ENCODE data around the gene ODAD3. TPM values are rescaled to one million over a fixed set of nuclear protein-coding genes. Genes with fewer than 3 reads are reported as not detected.
"Not testable (repeated sequence)": the region's sequence is repeated elsewhere in the genome, so short reads cannot be mapped to it uniquely, and the experiment has no call there.

The ODAD3 gene
- total RNA-seq, 1 donor from 2014 or later = not detected

DNA sequence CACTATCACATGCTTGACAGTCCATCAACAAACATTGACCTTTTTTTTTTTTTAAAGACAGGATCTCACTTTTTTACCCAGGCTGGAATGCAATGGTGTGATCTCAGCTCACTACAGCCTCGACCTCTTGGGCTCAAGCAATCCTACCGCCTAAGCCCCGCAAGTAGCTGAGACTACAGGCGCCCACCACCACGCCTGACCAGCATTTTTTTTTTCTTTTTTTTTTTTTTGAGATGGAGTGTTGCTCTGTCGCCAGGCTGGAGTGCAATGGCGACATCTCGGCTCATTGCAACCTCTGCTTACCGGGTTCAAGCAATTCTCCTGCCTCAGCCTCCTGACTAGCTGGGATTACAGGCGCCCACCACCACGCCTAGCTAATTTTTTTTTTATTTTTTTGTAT, 24.0 kb upstream of the ODAD3 start:
- not testable (repeated sequence) for ATAC-seq

DNA sequence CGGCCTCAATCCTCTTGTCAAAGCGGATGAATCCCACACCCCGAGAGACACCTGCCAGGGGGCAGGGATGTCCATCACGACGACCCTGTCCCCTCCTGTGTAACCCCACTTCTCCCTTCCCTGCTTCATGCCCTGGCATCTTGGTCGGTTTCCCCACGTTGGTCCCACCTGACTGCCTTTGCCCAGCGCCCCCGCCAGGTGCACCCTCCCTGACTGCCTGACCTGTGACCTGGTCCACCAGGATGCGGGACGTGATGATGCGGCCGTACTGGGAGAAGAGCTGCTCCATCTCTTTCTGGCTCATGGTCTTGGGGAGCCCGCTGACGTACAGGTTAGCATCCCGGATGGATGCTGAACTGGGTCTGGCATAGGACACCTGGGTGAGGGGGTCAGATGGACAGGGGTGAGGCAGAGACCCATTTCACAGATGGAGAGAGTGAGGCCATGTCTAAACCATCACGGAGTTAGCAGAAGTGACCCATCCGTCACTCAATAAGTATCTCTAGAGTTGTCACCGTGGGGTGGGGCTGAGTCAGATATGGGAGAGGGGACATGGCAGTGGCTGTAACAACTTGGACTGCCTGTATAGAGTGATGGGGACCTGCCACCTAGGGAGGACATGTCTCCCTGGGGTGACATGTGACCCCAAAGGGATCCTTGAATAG, 23.4 kb upstream of the ODAD3 start:
- ATAC-seq = no peak

DNA sequence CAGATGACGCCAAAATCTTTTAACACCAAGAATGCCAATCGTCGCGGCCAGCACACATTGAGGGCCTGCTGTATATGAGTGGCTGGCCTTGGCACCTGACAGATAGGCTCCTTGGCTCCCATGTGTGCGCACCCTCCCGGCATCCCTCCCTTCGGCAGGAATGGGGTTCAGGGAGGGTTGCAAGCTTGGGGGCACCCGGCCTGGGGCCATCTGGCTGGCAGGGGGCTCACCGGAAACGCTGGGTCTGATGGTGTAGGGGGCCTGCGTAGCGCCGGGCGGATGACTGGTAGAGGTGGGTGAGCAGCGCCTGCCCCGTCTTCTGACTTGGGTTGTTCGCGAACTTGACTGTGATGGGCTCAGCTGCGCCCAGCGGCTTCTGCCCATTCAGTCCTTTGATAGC, 22.9 kb upstream of the ODAD3 start:
- no peak for ATAC-seq

DNA sequence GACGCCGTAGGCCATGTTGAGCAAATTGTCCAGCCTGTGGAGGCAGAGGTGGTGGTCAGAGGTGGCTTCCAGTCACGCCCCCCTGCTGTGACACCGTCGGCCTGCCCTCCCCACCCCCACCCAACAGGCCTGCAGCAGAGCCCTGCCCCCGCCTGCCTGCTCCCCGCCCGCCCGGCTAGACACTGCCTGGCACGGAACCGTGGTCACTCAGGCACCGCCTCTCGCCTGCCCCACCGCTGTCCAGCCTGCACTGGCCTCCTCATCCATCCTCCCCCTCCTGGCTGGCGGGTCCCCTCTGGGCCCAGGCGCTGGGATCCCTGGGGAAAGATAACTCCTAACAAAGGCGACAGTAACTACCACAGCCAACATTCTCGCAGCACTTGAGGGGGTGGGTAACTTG, 22.2 kb upstream of the ODAD3 start:
- no peak for ATAC-seq

DNA sequence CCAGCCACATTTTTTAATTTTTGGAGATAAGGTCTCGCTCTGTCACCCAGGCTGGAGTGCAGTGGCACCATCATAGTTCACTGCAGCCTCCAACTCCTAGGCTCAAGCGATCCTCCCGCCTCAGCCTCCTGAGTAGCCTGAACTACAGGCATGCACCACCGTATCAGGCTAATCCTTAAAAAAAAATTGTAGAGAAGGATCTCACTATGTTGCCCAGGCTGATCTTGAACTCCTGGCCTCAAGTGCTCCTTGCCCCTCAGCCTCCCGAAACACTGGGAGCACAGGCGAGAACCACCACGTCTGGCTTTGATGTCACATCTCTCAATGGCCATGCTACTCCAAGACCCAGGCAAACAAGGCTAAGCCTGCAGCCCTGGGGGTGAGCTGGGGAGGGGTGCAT, 21.7 kb upstream of the ODAD3 start:
- ATAC-seq = no peak

DNA sequence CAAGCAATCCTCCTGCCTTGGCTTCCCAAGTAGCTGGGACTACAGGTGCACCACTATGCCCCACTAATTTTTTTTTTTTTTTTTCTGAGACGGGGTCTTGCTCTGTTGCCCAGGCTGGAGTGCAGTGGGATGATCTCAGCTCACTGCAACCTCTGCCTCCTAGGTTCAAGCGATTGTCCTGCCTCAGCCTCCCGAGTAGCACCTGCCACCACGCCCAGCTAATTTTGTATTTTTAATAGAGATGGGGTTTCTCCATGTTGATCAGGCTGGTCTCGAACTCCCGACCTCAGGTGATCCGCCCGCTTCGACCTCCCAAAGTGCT, 20.3 kb upstream of the ODAD3 start:
- ATAC-seq = not testable (repeated sequence)

DNA sequence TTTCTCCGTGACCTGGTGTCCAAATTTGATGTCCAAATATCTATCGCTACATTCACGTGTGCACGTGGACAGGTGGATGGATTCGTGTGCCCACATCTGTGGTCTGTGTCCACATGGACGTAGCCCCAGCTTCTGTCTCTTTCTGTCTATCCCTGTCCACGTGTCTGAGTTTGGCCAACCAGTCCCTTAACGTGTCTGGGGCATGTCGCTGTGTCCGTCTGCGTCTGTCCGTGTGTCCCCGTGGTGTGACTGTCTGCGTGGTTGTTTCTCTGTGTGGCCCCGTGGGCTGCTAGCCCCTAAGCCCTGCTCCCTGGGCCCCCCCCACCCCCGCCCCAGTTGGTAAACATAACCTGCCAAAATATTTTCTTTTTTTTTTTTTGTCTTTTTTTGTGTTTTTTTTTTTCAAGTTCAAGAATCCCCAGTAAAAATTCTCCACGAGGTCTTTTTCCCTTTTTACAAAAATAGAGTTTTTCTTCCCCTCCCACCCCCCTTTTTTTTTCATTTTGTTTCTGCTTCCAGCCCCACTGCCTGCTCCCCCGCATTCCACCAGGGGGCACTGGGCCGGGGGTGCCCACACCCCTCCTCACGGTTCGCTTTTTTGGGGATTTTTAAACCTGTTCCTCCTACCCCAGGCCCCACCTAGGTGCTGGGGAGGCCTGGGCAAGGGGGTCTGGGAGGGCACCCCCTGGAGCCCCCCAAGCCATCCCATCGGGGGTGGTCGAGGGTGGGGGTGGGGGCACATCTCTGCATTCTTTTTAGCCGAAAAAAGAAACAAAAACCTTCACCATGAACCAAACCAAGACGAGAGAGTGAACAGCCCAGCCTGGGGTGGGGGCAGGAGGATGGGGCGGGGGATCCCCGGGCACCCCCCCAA, 18.8 kb upstream of the ODAD3 start:
- ATAC-seq = no peak

DNA sequence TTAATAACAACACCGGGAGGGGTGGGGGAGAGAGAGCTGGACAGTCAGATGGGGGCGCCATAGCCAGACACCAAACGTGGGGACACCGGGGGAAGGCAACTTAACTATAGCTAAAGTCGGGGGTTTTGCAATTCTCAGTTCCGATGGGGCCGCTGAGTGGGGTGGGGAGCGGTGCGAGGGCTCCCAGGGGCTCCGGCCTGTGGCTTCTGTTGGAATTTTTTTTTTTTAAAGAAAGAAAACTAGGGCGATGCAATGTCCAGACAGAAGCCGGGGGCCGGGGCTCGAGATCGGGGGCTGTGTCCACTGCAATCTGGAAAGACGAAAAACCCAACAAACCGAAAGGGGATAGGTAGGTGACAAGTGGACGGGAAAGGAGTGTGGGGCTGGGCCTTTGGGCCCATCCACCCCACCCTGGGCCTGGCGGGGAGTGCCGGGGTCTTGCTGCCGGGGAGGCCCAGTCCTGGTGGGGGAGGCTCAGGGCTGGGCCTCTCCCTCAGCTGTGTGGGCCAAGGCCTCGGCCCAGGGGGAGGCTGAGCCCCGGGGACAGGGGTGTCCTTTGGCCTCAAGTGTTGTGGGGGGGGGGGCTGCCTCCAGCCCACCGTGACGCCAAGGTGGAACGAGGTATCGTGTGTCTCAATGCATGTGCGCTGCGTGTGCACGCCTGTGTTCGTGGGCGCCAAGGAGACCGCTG, 17.8 kb upstream of the ODAD3 start:
- ATAC-seq = no peak

DNA sequence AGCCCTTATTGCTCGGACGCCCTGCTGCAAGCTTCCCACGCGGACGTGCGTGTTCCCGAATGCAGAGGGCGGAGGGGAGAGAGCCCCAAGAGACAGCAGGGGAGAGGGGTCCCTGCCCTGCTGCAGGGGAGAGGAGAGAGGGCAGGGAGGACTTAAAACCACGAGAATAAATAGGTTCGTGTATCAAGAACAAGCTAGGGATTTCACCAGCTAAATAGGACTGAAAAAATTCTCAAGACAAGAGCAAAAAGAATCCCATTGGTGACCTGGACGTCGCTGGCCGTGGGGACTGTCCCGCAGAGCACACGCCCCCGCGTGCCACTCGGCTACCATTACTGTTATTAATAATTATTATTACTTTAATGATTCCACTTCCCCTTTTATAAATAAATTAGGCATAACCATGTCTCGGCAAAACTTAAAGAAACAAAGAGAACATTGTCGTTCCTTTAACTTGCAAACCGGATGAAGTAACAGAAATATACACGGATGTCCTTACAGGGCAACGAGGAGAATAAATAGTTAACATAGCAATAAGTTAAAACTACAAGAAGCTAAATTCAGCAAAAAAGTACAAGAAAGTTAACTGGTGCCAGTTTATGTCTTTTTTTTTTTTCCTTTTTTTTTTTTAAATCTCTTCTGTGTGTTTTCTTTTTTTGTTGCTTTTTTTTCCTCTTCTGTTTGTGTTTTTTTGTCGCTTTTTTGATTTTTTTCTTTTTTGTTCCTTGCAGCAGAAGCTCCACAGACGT, 17.1 kb upstream of the ODAD3 start:
- ATAC-seq = no peak

DNA sequence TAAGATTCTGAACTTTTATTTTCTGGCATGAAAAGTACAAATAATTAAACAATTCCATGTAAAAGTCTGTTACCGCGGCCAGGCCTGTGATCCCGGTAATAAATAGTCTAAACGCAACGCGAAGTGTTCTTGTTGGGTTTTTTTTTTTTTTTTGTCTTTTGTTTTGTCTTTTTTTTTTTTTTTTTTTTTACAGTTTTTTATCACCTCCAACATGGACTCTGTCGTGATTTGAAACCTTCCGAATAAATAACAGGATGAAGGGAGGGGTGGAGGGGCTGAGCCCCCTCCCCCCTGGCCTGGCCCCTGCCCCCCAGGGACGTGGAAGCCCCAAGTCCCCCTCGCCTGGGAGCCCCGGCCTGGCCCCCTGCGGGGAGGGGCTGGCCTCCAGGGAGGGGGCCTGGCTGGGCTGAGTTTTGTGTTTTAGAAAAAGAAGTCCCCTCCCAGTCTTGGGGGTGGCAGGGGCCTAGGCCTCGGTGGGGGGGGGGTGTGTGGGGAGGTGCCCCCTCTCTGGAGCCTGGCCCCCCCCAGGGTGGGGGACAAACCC, 16.5 kb upstream of the ODAD3 start:
- ATAC-seq = no peak

DNA sequence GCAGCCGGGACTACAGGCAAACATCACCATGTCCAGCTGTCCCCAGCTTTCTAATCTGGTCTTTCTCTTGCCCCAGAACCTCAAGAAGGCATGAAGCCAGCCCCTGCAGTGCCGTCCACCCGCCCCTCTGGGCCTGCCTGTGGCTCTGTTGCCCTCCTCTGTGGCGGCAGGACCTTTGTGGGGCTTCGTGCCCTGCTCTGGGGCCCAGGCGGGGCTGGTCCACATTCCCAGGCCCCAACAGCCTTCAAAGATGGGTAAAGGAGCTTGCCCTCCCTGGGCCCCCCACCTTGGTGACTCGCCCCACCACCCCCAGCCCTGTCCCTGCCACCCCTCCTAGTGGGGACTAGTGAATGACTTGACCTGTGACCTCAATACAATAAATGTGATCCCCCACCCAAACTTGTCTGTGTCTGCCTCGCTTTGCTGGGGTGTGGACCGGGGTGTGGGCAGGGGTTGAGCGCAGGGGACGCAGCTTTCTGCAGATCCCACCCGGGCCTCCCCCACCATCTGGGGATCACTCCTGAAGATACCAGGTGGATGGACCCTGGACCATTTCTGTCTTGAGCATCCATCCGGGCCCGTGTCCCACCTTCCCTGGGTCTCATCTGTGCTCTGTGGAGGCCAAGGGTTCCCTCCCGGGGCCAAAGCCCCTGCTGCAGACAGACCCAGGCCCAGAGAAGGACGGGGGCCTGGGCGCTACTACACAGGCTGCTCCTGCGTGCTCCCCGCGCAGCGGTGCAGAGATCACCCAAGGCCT, 15.8 kb upstream of the ODAD3 start:
- ATAC-seq = no peak

DNA sequence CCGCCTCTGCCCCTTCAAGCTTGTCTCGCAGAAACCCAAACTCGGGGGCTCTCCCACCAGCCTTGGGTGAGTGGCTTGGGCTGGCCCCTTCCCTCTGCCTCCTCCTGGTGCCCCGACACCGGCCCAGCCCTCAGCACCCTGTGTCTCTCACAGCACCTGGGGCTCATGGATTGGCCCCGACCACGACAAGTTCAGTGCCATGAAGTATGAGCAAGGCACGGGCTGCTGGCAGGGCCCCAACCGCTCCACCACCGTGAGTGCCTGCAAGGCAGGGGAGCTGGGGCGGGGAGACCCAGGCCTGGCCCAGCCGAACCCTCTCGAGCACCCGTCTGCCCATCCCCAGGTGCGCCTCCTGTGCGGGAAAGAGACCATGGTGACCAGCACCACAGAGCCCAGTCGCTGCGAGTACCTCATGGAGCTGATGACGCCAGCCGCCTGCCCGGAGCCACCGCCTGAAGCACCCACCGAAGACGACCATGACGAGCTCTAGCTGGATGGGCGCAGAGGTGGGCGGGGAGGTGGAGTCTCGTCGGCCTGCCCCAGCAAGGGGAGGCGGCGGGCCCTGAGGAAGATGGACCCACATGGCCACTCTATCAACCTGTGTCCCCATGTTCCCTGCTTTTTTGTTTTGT, 14.1 kb upstream of the ODAD3 start:
- ATAC-seq = no peak

DNA sequence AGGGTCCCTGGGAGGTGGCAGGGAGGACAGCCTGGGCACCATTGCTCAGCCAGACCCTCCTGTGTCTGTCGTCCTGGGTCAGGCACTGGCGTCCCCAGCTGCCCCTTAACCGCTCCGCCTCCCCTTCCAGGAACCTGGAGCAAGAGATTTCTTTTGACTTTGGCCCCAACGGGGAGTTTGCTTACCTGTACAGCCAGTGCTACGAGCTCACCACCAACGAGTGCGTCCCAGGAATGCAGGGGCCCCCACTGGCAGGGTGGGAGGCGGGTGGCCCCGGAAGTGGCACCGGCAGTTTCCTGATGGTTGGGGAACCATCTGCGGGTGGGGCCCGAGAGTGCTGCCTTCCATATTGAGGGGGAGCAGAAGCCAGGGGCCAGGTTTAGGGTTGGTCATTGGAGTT, 13.5 kb upstream of the ODAD3 start:
- ATAC-seq = no peak

DNA sequence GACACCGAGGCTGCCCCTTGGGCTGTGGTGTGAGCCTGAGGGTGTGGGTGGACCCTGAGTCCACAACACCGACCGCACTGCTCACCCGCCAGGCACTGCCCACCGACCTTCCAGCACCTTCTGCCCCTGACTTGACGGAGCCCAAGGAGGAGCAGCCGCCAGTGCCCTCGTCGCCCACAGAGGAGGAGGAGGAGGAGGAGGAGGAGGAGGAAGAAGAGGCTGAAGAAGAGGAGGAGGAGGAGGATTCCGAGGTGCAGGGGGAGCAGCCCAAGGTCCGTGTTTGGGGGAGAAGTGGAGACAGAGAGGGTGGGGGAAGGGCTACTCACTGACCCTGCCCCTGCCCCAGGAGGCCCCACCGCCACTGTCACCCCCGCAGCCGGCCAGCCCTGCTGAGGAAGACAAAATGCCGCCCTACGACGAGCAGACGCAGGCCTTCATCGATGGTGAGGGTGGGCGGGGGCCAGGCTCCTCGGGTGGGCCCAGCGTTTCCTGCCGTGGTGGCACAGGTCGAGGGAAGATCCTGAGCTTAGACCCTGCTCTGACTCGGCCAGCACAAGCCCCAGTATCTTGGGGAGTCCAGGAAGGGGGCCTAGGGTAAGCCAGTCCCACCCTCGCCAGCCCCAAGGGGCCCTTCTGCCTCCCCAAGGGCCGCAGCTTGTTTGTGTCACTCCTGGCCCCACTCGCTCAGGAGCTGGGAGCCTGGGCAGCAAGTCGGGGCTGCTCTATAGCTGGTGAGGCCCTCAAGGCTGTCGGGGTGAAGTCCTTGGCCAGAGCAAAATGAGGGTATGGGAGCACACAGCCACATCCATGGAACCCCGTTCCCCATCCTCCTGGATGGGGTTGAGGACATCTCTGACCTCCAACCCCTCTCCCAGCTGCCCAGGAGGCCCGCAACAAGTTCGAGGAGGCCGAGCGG, 12.7 kb upstream of the ODAD3 start:
- ATAC-seq = no peak

DNA sequence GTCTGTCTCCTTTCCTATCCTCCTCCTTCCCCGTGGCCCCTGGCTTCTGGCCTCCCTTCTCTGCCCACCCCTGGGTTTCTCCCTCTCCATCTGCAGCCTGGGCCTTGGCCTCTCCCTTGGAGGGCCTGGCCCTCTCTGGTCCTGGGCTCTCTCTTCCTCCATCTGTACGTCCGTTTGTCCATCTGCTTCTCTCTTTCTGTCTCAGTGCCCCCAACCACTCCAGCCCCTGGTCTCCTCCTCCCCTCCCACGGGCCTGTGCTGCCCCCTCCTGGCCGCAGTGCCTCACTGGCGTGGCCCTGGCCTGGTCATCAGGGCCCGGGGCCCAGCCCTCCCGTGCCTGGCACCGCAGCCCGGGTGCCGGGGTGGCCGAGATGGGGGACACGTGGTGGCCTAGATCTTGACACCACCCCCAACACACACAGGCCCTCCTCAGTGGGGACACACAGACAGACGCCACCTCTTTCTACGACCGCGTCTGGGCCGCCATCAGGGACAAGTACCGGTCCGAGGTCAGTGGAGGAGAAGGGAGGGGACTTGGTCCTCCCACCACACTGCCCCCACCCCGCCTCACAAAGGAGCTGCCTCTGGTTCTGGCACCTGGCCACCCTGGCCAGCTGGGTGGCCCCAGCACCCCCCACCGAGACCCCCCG, 11.9 kb upstream of the ODAD3 start:
- ATAC-seq = peak; percentile 50

DNA sequence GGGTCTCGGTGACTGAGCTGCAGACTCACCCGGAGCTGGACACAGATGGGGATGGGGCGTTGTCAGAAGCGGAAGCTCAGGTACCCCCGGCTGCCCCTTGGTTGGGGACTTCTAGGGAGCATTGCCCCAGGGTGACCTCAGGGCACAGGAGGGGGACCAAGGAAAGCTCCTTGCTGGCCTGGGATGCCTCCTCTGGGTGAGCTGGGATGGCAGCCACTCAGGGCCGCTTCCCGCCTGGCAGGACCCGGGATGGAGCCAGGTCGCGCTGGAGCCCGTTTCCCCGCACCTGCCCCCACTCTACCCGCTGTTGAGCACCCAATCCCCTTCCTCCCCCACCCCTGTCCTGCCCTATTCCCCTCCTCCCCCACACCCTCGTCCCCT, 11.3 kb upstream of the ODAD3 start:
- ATAC-seq = no peak

DNA sequence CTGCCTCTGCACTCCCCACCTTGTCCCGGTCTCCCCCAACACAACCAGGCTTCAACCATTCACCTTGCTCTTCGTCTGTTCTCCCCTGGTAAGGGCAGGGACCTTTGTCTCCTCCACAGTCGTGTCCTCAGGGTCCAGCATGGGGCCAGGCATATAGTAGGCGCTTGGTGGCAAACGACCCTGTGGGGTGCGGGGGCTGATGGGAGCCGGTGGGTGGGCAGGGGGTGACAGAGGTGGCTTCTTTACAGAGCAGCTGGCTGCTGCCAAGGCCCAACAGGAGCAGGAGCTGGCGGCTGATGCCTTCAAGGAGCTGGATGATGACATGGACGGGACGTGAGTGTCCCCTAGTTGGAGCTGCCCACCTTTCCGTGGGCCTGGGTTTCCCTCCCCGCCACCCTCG, 10.2 kb upstream of the ODAD3 start:
- no peak for ATAC-seq

DNA sequence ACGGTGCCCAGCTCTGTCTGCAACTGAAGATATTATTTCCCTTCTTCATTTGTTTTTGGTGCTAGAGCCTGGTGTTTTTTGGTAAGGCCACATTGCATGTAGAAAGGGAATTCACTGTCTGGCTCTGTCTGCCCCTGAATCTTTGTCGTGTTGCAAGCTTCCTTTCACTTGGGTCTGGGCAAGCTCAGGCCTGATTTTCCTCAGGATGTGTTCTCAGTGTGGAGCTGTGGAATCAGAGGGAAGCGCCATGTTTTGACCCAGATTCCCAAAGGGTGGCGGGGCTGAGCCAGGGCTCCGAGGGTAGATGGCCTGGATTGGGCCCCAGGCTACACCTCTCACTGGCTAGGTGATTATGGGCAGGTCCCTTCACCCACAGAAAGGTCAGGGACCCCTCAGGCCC, 9.1 kb upstream of the ODAD3 start:
- no peak for ATAC-seq

DNA sequence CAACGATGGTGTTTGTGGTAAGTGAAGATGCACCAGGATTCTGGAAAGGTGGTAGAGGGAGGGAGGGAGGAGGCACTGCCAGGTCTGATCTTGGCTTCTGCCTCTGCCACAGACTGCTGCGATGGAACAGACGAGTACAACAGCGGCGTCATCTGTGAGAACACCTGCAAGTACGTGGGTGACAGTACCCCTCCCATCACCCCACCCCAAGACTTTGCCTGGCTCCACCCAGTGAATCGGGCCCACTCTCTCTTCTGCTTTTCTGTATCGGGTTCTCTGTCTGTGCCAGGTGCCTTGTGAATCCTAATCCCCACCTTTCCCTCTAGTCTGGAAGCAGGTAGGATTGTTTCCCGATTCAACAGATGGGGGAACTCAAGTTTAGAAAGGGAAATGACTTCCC, 3.0 kb upstream of the ODAD3 start:
- ATAC-seq = no peak

DNA sequence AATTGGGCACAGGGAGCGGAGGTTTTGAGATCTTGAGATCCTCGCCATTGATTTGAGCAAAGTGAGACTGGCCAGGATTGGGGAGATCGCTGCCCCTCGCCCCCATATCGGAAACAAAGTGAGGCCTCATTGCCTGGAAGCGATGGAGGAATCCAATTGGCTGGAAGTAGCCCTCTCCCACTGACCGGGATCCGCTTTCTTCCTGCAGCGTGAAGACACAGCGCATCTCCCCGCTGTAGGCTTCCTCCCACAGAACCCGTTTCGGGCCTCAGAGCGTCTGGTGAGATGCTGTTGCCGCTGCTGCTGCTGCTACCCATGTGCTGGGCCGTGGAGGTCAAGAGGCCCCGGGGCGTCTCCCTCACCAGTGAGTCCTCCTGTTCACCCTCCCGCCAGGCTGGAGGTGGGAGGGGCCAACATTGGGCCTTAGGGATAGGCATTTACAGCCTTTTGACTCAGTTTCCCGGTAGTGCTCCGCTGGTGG, 952 bp upstream of the ODAD3 start:
- ATAC-seq = no peak
